NCI-H1694 treated with DMSO at 0.1 percent for 48 hours (cell line): Measurements from ENCODE around the gene CLASP2.
"Not testable (repeated sequence)": the region's sequence is repeated elsewhere in the genome, so short reads cannot be mapped to it uniquely, and the experiment has no call there.

Experiments
- DNase-seq: peaks from one replicate; lab custom pipeline; 2025; lab: John Stamatoyannopoulos, UW

The CLASP2 gene

DNA sequence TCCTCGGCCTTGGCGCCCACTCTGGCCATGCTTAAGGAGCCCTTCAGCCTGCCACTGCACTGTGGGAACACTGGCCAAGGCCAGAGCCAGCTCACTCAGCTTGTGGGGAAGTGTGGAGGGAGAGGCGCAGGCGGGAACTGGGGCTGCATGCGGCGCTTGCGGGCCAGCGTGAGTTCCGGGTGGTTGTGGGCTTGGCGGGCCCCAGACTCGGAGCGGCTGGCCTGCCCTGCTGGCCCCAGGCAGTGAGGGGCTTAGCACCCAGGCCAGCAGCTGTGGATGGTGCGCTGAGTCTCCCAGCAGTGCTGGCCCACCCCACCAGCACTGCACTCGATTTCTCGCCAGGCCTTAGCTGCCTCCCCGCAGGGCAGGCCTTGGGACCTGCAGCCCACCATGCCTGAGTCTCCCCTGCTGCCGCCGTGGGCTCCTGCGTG lies 264.7 kb downstream of the CLASP2 start:
- no peak for DNase-seq

DNA sequence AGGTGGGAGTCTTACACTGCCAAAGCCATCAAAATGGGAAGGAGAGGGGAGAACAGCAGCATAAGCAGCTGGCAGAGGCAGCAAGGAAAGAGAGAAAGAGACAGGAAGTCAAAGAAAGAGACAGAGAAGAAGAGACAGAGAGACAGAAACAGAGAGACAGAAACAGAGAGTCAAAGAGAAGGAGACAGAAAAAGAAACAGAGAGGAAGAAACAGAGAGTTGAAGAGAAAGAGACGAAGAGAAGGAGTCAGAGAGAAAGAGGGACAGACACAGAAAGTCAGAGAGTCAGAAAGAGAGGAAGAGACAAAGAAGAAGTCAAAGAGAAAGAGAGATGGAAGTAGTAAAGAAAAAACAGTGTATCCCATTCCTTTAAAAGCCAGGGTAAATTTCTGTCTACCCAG lies 266.1 kb downstream of the CLASP2 start:
- DNase-seq = not testable (repeated sequence)

DNA sequence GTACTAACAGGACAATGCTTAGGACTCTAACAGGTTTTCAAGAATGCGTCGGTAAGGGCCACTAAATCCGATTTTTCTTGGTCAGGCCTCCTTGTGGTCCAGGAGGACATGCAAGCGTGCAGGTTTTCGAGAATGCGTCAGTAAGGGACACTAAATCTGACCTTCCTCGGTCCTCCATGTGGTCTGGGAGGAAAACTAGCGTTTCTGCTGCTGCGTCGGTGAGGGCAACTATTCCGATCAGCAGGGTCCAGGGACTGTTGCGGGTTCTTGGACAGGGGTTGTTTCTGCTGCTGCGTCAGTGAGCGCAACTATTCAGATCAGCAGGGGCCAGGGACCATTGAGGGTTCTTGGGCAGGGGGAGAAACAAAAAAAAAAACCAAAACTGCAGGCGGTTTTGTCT lies 270.1 kb downstream of the CLASP2 start:
- DNase-seq = no peak

DNA sequence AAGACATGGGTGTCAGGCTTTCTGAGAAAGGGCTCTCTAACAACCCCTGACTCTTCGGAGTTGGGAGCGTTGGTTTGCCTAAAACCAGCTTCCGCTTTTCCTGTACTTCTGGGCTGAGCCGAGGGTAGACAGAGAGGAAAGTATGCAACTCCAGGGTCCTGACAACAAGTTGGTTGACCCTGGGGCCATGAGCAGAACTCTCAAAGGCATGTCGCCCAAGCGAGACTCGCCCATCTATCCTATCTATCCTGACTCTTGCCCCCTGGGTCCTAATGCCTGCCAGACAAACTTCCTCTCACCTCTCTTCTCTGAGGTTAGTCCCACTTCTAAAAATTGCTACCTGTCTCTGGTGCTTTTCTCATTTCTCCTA lies 270.8 kb downstream of the CLASP2 start:
- not testable (repeated sequence) for DNase-seq
